ENCODE data around the gene MLLT1.

Gene MLLT1

GRCh38 chr19:6238643-6239281 lies 41.0 kb downstream of the MLLT1 start:
- DNase-seq (ENCODE audit: low spot score), result no peak
- in situ Hi-C loops (cut with MboI; ENCODE audit: low sequenced_read_pairs, unreplicated experiment), result no loop called here
- TF ChIP-seq CTCF (IDR thresholded peaks at IDR 0.05; ENCODE audit: borderline replicate concordance, control extremely low read depth, extremely low read depth, insufficient read depth, missing control alignments), result no peak

- in situ Hi-C loops (cut with MboI; ENCODE audit: low sequenced_read_pairs, unreplicated experiment), result no loop called here
- no peak for TF ChIP-seq CTCF (IDR thresholded peaks at IDR 0.05; ENCODE audit: borderline replicate concordance, control extremely low read depth, extremely low read depth, insufficient read depth, missing control alignments)
- DNase-seq (ENCODE audit: low spot score), result no peak
These were observed 41.5 kb downstream of the MLLT1 start for GRCh38 chr19:6238256-6238642.

GRCh38 chr19:6236310-6237291 lies 43.2 kb downstream of the MLLT1 start:
- in situ Hi-C loops (cut with MboI; ENCODE audit: low sequenced_read_pairs, unreplicated experiment), result no loop called here
- no peak for TF ChIP-seq CTCF (IDR thresholded peaks at IDR 0.05; ENCODE audit: borderline replicate concordance, control extremely low read depth, extremely low read depth, insufficient read depth, missing control alignments)
- no peak for DNase-seq (ENCODE audit: low spot score)

GRCh38 chr19:6235031-6235951 lies 44.5 kb downstream of the MLLT1 start:
- no peak for DNase-seq (ENCODE audit: low spot score)
- no peak for TF ChIP-seq CTCF (IDR thresholded peaks at IDR 0.05; ENCODE audit: borderline replicate concordance, control extremely low read depth, extremely low read depth, insufficient read depth, missing control alignments)
- in situ Hi-C loops (cut with MboI; ENCODE audit: low sequenced_read_pairs, unreplicated experiment), result no loop called here

- DNase-seq (ENCODE audit: low spot score), result no peak
- TF ChIP-seq CTCF (IDR thresholded peaks at IDR 0.05; ENCODE audit: borderline replicate concordance, control extremely low read depth, extremely low read depth, insufficient read depth, missing control alignments), result no peak
- in situ Hi-C loops (cut with MboI; ENCODE audit: low sequenced_read_pairs, unreplicated experiment), result no loop called here
These were observed 45.2 kb downstream of the MLLT1 start for GRCh38 chr19:6234527-6234926.
